Mesodermal cell (in vitro differentiated cells): ENCODE measurements around the gene TRAPPC12.

Experiments
- H3K27ac ChIP-seq: 2 replicates; pipeline ENCODE4 v1.7.0; 2013; ENCODE audit warnings: mild to moderate bottlenecking, low read depth, low read length, moderate library complexity; ENCODE audit not compliant: severe bottlenecking
- H3K36me3 ChIP-seq: 2 replicates; pipeline ENCODE4 v1.7.1; 2013; ENCODE audit warnings: mild to moderate bottlenecking, low read length, moderate library complexity; ENCODE audit not compliant: control insufficient read depth, insufficient read depth
- H3K4me1 ChIP-seq: one replicate; pipeline ENCODE4 v1.7.1; 2013; ENCODE audit warnings: mild to moderate bottlenecking, low read length; ENCODE audit not compliant: insufficient read depth, control insufficient read depth, poor library complexity, severe bottlenecking
- H3K4me3 ChIP-seq: 2 replicates; pipeline ENCODE4 v1.7.0; 2013; ENCODE audit warnings: low read length, control low read depth, mild to moderate bottlenecking; ENCODE audit not compliant: insufficient read depth, poor library complexity, severe bottlenecking; ENCODE audit errors: extremely low read depth
- H3K9me3 ChIP-seq: 2 replicates; pipeline ENCODE4 v1.7.1; 2013; ENCODE audit warnings: mild to moderate bottlenecking, low read length, moderate library complexity; ENCODE audit not compliant: control insufficient read depth
- WGBS, 2 experiments: methylation state at CpG; one replicate each; pipeline ENCODE4 v1.1.5; 2013; ENCODE audit warnings: missing lambda C conversion rate in 2 of 2; ENCODE audit not compliant: insufficient coverage in 2 of 2; 5-methylcytosine and 5-hydroxymethylcytosine counted together

Gene TRAPPC12

DNA sequence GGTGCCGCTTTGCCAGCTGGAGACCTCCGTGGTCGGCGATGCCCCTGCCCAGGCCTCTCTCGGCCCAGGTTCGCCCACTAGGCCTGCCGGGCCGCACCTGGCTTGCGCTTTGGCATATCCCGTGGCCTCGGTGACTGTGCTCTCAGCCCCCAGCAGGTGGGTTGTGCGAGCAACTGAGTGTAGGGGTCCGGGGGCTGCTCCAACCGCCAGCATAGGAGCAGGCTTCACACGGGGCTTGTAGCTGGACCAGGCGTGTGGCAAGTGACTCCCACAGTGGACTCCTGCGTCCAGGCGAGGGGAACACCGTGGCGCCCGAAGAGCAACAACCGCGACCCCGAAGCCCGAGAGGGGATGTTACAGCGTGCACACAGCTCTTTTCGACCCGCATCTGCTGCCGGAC lies 9.7 kb downstream of the TRAPPC12 start:
- Histone ChIP-seq H3K9me3 (no peaks in the 10 kb centered on the region), H3K4me1 (no peaks in the 10 kb centered on the region), H3K4me3 (no peak overlapping the region), H3K27ac (no peak overlapping the region), H3K36me3 (peaks cover 62% of the 10 kb centered on the region)
- WGBS, 2 experiments: 94 to 99% methylated on average over 21 to 28 of the region's 29 CpGs

DNA sequence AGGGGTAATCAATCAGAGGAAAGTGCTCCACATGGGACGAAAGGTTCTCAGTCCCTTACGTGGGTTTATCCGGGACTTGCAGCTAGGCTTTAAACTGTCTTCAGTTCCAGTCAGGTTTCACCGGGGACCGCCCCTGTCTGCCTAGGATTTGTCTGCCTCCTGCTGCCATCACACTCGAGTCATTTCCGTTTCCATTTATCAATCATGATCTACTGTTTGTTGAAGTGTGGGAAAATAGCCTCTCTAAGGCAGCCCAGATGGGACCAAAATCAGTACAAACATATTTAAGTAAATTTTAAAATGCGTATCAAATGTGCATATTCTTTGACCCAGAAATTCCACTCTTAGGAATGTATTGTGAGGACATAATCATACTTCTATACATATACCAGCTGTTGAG lies 10.5 kb downstream of the TRAPPC12 start:
- Histone ChIP-seq H3K36me3 (peaks cover 69% of the 10 kb centered on the region), H3K9me3 (peaks cover 3% of the 10 kb centered on the region), H3K4me3 (no peak overlapping the region), H3K4me1 (no peaks in the 10 kb centered on the region), H3K27ac (no peak overlapping the region)
- 93 to 98% methylated on average over 5 of the region's 8 CpGs for WGBS, 2 experiments

DNA sequence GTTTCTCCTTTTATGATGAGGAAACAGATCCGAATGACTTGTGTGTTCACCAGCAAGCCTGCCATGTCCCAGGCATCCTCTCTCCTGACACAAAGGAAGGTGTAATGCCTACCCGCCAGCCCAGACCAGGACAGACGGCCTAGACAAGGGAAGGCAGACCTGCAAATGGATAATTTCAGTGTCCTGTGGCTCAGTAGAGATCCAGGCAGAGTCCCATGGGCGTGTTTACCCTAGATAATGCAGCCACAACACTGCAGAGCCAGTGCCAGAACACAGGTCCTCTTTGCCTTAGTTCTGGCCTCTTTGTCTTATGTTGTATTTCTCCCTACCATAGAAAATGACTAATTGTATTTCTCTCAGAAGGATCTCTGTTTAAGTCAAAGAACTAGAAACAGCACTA lies 12.7 kb downstream of the TRAPPC12 start:
- Histone ChIP-seq H3K4me1 (no peaks in the 10 kb centered on the region), H3K9me3 (peaks cover 18% of the 10 kb centered on the region), H3K36me3 (peaks cover 75% of the 10 kb centered on the region), H3K4me3 (no peak overlapping the region), H3K27ac (no peak overlapping the region)
- 94 to 97% methylated on average over 3 of the region's 4 CpGs for WGBS, 2 experiments

DNA sequence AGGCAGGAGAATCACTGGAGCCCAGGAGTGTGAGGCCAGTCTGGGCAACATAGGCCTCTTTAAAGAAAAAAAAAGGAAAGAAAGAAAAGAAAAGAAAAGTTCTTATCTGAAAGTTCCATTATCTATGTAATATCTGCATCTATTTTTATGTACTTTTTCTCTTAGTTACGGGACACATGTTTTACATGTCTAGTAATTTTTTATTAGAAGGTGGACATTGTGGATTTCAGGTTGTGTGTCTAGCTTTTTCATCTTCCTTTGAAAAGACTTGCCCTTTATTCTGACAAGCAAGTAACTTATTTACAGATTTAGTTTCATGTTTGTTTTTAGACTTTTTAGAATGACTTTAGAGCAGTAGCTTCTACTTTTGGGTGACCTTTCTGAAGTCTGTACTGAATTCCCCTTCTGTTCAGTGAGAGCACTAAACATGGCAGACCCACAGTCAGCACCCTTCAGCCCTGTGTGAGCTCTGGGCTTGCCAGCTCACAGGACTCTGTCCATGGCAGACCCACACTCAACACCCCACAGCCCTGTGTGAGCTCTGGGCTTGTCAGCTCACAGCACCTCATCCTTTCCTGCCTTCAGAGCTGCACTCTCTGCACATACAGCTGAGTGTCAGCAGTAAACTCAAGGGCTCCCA lies 17.5 kb downstream of the TRAPPC12 start:
- Histone ChIP-seq H3K4me1 (peaks cover 8% of the 10 kb centered on the region), H3K27ac (no peak overlapping the region), H3K36me3 (peaks cover 66% of the 10 kb centered on the region), H3K9me3 (peaks cover 21% of the 10 kb centered on the region), H3K4me3 (no peak overlapping the region)
- no CpG with 5 or more reads among the region's 1 CpG for WGBS, 2 experiments

DNA sequence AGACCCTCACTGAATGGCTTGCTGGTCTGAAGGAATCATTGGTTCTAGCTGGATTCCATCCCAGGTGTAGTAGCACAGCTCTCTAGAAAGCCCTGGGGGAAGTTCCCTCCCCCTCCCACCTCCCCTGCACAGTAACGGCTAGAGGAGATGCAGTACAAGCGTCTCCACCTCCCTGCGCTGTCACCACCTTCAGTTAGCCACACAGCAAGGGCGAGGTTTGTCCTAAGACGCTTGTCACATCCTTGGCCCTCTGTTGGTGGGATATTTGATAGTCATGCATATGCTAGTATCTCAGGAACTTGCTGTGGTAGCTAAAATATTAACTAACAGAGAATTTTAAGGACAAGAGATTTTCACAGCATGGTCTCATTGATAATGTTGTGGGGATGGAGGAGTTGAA lies 19.4 kb downstream of the TRAPPC12 start:
- no peak overlapping the region for H3K4me3 ChIP-seq
- WGBS, 2 experiments: 50 to 80% methylated on average over 1 to 2 of the region's 5 CpGs
- H3K4me1 ChIP-seq: peaks cover 8% of the 10 kb centered on the region
- peaks cover 60% of the 10 kb centered on the region for H3K36me3 ChIP-seq
- peaks cover 21% of the 10 kb centered on the region for H3K9me3 ChIP-seq
- H3K27ac ChIP-seq: no peak overlapping the region

DNA sequence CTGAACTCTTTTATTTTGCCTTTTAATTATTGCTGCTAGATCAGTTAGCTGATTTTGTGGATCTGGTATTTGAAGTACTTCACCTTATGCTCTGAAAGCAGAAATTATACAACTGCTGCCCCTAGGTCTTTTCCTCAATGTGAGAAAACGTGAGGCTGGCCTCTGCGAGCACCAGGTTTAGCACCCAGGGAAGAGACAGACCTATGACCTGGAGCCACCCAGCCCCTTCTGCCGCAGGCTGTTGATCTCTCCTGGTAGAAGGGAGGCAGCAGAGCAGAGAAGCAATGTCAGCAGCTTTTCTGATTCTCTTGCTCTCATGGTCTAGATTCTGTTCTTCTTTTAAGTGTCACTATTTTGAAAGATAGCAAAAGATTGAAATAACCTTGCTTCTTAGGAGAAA lies 19.9 kb downstream of the TRAPPC12 start:
- Histone ChIP-seq H3K4me1 (peaks cover 8% of the 10 kb centered on the region), H3K36me3 (peaks cover 59% of the 10 kb centered on the region), H3K4me3 (no peak overlapping the region), H3K27ac (peak overlapping the region; percentile 49), H3K9me3 (peaks cover 21% of the 10 kb centered on the region)
- 42 to 78% methylated on average over 2 to 3 of the region's 3 CpGs for WGBS, 2 experiments

DNA sequence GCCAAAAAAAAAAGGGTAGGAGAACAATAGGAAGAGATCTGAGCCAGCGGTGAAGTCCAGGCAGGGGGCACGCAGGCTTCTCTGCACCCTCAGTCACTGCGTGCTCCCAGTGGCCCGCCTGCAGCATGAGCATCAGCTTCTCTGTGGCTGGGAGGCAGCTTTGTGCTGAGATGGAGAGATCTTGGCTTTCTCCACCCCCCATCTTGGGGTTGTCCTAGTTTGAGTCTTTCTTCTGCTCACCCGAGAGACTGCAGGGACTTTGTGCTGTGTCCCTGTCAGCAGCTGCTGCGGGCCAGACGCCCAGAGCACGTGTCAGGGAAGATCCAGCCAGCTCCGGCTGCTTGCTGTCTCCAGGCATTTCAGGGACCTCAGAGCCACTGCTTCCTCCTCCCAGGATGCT lies 20.3 kb downstream of the TRAPPC12 start:
- 52 to 54% methylated on average over 8 to 9 of the region's 9 CpGs for WGBS, 2 experiments
- Histone ChIP-seq H3K27ac (no peak overlapping the region), H3K4me3 (no peak overlapping the region)

DNA sequence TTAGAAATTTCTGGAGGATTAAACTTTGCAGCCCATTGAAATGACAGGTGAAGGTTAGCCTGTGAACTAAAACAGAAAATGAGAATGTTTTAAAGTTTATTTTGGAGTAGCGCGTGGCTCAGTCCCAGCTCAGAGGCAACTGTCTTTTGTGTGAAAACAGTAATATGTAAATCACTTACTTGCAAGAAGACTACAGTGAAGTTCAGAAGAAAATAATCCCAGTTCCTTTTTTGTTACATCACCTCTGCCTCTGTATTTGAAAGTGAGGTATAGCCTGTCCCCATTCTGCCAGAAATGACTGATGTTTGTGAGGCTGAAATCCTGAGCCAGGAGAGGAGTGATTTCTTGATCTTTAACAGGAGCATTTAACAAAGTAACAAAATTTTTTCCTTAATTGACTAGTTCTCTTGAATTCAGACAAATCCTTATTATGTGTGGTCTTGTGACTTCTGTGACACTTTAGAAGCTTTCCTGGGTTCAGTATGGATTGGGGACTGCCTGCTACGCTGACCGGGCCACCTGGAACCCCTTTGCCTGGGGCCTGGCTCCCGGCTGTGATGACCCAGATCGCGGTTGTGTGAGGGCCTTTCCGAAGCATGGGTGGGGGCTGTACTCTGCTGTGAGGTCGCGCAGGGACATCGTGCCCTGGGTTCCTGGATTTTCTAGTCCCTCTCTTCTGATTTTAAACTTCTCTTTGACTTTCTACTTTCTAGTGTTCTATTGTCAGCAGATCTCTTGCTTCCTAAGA lies 24.3 kb downstream of the TRAPPC12 start:
- Histone ChIP-seq H3K9me3 (no peaks in the 10 kb centered on the region), H3K4me1 (peaks cover 7% of the 10 kb centered on the region), H3K27ac (no peak overlapping the region), H3K4me3 (no peak overlapping the region), H3K36me3 (peaks cover 44% of the 10 kb centered on the region)
- 87 to 93% methylated on average over 5 to 9 of the region's 11 CpGs for WGBS, 2 experiments

More for the DNA sequence above, 20.3 kb downstream of the TRAPPC12 start:
- Histone ChIP-seq H3K9me3 (peaks cover 18% of the 10 kb centered on the region), H3K36me3 (peaks cover 59% of the 10 kb centered on the region), H3K4me1 (peaks cover 8% of the 10 kb centered on the region)

DNA sequence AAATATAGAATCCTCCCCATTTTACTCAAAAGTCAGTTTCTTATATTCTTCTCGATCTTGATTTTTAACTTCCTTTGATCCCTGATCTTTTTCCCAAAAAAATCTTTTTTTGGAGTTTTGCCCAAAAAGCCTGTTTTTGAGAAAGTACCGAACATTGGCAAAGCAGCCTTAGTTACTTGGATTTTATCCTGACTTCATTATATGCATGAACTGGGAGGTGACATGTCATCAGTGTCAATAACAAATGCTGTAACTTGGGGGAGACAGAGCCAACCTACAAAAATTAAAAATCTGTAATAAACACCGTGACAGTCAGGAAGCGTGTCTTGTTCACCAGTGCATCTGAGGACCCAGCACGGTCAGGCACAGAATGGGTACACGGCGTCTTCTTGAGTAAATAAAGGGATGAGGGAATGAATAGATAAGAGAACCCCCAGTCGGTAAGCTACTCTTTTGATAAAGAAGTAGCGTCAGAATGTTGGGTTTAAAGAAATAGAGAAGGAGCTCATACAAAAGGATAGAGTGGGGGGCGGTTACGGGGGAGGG lies 24.9 kb downstream of the TRAPPC12 start:
- Histone ChIP-seq H3K27ac (no peak overlapping the region), H3K4me1 (peaks cover 5% of the 10 kb centered on the region), H3K36me3 (peaks cover 45% of the 10 kb centered on the region), H3K9me3 (no peaks in the 10 kb centered on the region), H3K4me3 (no peak overlapping the region)
- 91% methylated on average over 10 of the region's 11 CpGs for WGBS, 2 experiments

DNA sequence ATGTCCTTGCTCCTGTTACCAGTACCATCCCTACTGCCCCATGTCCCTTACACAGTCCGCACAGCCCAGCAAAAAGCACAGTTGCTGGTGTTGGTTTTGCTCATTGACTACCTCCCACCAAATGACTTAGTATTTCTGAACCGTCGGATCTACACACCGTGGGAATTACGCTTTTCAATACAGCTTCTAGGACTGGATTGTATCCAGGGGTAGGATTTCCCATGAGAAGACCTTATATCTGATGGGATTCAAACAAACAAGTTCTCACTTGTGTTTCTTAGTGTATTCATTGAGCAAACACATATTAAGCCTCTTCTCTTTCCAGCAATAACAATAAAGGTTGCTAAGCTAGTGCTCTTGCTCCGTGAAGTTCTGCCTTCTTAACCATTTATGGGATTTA lies 25.8 kb downstream of the TRAPPC12 start:
- Histone ChIP-seq H3K9me3 (no peaks in the 10 kb centered on the region), H3K36me3 (peaks cover 50% of the 10 kb centered on the region), H3K27ac (no peak overlapping the region), H3K4me1 (no peaks in the 10 kb centered on the region), H3K4me3 (no peak overlapping the region)
- WGBS, 2 experiments: 100% methylated on average over 5 of the region's 6 CpGs; no CpG with 5 or more reads in 1 of the 2 experiments

DNA sequence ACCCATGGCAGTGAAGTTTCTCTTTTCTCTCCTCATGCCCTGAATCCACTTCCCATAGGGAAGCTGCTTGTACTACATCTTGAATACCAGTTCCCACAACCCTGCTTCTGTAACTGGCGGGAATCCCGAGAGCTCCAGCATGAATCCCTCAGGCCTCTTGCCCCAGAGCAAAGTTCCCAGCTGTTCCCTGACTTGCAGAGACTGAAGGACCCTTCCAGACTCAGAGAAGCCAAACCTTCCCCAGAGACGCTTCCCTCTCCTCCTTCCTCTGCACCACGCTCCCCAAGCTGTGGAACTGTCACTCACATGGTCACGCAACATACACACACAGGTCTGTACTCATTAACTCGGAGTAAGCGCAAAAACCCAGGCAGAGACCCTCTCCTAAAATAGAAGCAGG lies 26.4 kb downstream of the TRAPPC12 start:
- no peaks in the 10 kb centered on the region for H3K4me1 ChIP-seq
- H3K36me3 ChIP-seq: peaks cover 47% of the 10 kb centered on the region
- H3K9me3 ChIP-seq: no peaks in the 10 kb centered on the region
- no peak overlapping the region for H3K27ac ChIP-seq
- H3K4me3 ChIP-seq: no peak overlapping the region
- WGBS, 2 experiments: 89 to 90% methylated on average over 3 of the region's 7 CpGs
